Stimulated activated naive CD4-positive, alpha-beta T cell (primary cell): Measurements from ENCODE around the gene SLC35E4.
"Not testable (repeated sequence)": the region's sequence is repeated elsewhere in the genome, so short reads cannot be mapped to it uniquely, and the experiment has no call there.

Experiments used
- DNase-seq, 6 experiments: peaks; one replicate each; lab custom pipeline; 2025; lab: John Stamatoyannopoulos, UW

The SLC35E4 gene

DNA sequence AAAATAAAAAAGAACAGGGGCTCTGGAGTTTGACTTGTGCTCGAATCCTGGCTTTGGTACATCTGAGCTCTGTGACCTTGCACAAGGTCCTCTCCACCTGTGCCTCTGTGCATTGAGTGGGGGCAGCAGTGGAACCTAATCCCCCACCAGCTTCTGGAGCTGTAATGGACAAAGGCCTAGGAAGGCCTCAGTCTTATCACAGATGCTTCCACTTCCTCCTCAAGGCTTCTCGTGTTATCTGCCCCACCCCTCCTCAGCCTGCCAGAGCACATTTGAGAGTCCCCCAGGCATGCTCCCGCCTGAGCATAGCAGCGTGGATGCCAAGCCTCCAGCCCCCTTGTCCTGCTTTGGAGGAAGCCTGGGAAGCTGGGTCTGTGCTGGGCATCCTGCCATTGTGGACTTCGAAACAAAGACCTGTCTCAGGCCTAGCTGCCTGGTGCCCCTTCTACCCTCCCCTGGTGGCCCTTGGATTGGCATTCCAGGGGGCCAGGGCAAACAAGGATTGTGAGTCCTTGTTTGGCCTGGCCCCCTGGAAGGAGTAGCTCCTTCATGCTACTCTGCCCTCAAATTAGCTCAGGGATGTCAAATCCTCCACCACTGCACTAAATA is 15.0 kb downstream of the SLC35E4 start:
- no peak for DNase-seq

DNA sequence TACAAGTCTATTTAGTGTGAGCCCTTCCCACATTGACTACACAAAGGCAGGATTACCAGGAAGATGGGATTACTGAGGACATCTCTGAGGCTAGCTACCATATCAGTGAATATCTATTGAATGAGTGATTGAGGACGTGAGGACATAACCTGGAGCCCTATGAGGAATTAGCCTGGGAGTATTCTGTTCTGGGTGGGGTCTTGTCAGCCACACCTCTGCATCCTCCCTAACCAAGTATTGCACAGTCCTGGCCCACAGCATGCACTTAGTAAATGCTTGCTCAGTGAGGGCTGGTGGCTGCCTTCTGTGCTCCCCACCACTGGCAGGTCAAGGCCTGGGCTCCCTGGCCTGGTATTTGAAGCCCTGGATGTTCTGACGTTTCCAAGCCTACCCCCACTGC is 17.3 kb downstream of the SLC35E4 start:
- DNase-seq: no peak

DNA sequence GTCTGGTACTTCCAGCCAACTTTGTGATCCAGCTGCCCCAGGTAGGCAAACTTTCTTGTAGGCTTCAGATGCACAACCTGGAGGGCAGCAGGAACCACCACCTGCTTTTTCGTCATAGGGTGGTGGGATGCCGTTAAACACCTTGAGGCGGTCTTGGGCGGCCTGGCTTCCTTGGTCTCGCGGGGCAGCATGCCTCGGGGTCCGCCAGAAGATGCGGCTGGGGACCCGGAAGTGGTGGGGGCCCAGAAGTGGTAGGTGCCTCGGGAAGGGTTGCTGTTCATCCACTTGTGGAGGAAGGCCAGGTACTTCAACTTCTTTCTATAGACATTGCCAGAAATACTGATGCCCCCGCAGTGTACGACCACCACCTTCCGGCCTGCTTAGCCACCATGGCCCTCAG is 18.8 kb downstream of the SLC35E4 start:
- DNase-seq: no peak

DNA sequence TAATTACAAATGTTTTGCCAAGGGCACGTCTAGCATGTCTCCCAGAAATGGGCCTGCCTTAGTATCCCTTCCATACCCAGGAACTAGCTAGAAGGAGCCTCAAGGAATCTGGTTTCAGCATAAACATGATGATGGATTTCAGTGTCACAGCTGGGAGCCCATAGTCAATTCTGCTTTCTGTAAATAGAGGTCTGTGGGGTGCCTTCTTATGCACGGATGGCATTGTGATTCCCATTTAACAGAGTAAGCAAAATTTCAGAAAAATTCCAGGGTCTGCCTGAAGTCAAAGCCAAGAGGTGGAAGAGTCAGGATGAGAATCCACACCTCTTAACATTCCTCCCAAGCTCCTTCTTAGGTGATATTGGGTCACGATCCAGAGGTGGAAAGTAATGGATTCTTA is 20.0 kb downstream of the SLC35E4 start:
- no peak for DNase-seq

DNA sequence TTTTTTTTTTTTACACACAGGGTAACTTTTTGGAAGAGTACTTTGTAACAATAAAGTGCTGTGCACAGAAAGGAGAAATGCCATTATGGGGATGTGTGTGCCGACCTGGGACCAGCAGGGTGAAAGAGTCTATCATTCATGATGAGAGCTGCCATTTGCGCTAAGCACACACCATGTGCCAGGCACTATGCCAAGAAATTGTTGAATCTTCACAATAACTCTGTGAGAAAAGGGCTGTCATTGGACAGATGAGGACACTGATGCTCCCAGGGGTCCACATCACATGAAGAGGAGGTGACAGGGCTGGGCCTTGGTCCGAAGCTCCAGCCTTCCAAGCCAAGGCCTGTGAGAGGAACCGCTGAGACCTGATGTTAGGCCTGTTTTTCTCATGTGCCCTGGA is 26.5 kb downstream of the SLC35E4 start:
- DNase-seq: no peak

DNA sequence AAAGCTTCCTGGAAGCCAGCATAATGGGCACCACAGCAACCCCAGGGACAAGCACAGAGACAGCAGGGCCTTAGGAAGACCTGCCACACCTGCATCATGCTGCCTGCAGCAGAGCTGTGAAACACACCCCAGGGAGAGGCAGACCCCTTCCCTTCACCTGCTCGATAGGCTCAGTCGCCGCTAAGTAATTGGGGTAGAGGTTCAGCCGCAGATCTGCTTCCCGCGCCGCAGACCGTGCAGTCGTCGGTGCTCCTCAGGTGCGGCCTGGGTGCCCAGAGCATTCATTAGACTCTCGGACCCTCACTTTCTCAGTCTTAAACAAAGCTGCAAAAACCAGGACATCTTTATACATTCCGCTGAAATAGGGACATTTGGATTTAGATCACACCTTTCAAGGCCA is 29.2 kb downstream of the SLC35E4 start:
- DNase-seq: no peak

DNA sequence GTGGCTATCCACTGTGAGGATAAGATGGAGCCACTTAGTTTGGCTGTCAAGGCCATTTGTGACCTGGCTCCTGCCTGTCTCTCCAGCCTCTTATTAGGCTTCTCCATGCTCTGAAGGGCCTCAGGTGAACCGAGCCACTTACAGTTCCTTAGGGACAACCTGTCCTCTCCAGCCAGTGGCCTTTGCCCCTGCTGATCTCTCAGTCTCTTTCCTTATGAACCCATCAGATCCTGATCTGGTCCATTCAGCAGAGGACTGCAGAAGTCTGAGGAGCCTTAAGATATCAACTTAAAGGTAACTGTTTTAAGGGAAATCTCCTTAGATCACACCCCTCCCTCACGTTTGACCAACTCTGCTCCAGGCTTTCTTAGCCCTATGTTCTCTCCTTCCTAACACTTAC is 29.7 kb downstream of the SLC35E4 start:
- DNase-seq: no peak

DNA sequence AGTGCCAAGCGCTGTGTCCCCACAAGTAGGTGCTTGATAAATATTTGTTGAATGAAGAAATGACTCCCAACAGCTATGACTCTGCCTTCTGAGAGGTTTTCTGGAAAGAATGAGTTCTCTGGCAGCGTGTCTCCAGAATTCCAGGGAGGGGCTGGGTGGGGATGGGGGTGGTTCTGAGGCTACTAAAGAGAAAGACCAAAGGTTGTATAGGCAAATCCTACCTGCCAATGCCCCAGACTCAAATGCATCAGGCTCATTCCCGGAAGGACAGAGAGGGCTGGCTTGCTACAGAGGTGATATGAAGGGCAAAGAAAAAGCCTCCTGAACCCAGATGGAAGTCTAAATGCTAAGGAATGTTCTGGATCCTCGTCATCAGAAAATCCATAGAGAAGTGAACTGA is 30.2 kb downstream of the SLC35E4 start:
- DNase-seq: no peak

DNA sequence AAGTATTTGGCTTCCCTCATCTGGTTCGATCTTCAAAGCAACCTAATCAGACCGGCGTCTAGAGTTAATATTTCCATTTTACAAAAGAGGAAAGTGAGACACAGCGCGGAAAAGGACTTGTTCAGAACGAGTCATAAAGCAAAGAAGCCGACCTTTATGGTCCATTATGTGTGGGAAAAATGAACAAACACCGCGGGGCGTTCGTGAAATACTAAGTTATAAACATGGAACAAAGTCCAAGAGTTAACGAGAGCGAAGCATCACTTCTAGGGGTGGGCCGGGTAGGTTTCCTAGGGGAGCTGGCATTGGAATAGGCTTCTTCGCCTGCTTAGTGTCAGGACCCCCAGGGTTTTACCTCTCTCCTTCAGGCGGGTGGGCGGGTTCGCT is 31.5 kb downstream of the SLC35E4 start:
- peak in 1 of 6 experiments; percentile 46 for DNase-seq

DNA sequence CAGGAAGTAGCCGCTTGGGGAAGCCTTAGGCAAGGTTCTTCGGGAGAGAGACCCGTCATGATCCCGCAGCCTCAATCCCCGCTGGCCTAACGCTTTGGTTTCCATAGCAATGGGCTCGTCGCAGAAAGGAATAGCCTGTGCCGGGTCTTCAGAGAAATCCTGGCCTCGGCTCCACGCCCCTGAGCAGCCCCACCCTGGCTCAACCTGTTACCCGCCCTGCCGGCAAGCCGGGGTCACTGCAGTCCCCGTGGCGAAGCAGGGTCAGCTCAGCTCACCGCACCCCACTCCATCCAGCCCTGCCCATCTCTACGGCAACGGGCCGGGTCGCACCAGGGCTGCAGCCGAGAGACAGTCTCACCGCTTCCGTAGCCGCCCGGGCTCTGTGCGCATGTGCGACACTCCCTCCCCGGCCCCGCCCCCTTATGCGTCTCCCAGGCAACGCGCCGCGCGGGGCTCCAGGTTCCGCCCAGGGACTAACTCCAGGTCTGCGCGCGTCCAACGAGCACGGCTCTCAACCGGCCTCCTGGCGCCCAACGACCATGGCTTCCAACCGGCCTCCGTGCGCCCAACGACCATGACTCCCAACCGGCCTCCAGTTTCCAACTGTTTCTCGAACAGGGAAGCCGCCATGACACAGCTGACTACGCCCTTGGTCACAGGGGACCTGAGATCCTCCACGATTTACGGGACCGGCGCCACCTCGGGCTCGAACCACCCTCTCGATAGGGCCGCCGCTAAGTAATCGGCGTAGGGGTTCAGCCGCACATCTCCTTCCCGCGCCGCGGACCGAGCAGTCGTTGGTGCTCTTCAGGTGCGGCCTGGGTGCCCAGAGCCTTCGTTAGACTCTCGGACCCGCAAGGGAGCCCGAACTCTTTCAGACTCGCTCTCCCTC is 32.2 kb downstream of the SLC35E4 start, which contains the start of gene DUSP18:
TSS of gene DUSP18 (minus strand) at position 382 of the 892 bp plus-strand sequence. CDS start 3,872 bp downstream, outside the sequence.
- DNase-seq: peak; percentile 85 to 96 (median 91)

DNA sequence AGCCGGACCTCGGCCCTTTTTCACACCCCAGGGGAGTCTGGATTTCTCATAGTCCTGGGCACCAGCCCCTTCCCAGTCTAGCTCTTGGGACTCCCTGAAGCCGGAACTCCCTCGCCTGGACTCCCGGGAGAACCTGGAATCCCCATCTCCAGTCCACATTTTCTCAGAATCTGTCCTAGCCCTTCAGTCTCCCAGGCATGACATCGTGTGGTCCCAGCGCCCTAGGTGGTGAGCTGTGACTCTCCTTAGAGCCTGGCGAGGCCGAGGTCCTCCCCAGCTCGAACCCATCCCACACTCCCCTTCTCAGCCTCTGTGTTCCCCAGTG is 32.8 kb downstream of the SLC35E4 start:
- peak in 1 of 6 experiments; percentile 18 for DNase-seq

DNA sequence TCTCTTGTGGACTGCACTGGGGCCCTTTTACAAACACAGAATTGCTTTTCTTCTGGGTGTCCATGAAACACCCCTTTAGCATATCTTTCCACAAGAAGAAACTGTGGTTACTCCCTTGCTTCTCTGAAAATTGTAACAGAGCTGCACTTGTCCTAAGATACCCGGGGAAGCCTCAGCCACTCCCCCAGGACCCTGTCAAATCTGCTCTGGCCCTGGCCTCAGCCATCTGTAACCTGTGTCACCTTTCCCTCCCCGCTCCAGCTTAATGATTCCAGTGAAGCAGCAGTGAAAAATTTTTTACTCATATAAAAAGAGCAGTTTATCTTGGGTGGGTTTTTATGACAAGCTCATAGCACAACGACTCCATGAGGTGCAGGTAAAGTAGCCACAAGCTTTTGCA is 35.5 kb downstream of the SLC35E4 start:
- no peak for DNase-seq

DNA sequence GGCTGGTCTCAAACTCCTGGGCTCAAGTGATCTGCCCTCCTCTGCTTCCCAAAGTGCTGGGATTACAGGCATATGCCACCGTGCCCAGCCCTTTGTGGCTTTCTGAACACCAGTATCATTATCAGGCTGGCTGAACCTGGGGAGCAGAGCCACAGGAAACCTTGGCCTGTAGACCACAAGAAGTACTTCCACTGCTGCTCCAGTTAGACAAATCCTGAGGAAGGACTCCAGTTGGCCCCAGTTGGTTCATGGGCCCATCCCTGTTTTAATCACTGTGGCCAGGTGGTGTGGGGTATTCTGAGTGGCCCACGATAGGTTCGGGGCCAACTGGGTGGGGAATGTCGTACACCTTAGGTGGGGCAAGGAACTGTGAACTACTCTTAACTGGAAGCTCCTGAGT is 37.6 kb downstream of the SLC35E4 start:
- DNase-seq: no peak

DNA sequence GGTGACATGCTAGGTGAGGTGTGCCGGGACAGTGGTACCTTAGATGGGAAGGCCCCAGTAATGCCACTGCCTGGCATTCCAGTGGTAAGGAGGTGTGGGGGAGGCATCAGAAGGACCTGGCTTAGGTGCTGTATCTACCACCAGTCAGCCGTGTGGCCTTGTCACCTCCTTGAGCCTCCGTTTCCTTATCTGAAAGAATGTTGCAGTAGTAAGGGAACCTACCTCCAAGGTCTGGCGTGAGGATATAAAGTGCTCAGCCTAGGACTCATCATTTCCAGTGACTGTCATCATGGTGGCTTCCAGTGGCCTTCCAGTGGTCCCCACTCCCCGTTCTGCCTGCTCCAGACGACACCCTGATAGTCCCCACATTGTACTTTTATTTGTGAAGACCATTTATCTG is 38.9 kb downstream of the SLC35E4 start:
- no peak for DNase-seq

DNA sequence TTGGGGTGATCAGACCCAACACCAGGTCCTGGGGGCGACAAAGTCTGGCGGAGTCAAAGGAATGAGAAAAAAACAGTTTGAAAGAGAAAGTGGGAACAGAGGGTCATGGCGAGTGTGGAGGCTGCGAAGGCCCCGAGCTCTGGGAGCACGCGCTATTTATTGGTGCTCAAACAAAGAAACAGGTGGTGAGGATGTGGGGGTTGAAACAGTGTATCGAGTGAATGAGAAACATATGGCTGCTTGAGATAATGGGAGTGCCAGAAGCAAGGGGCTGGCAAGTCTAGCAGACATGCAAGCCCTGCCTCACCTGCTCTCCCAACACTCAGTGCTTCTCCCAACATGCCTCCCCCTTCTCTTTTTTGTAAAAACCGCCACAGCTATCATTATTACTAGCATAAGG is 39.9 kb downstream of the SLC35E4 start:
- no peak for DNase-seq

DNA sequence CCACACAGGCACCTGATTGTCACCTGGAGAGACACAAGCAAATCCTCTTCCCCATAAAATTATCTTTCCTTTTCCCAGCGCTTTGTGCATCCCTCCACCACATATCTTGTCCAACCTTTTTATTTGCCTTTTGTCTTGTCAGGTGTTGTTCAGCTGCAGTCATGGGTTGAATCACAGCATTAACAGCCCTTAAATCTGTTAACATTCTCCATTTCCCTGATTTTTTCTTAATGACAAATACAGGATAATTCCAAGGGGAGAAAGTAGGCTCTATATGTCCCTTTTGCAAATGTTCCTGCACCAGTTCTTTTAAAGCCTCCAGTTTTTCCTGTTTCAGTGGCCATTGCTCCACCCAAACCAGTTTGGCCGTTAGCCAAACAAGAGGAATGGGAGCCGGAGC is 41.0 kb downstream of the SLC35E4 start:
- not testable (repeated sequence) for DNase-seq

DNA sequence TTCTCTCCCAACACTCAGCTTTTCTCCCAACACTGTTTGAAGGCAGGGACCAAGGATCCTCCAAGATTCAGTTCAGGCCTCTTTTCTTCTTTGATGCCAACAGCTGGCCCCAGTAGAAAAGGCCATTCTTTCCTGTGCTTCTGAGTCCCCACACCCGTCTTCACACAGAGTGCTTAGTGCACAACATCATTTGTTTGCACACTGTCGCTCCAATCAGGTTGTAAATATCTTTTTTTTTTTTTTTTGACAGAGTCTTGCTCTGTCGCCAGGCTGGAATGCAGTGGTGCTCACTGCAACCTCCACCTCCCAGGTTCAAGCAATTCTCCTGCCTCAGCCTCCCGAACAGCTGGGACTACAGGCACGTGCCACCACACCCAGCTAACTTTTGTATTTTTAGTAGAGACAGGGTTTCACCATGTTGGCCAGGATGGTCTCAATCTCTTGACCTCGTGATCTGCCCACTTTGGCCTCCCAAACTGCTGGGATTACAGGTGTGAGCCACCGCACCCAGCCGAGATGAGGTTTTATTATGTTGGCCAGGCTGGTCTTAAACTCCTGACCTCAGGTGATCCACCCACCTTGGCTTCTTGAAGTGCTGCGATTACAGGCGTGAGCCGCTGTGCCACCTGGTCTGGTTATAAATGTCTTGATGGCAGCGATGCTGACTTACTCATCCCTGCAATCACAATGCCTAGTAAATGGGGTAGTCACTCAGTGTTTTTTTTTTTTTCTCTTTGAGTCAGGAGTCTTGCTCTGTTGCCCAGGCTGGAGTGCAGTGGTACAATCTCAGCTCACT is 44.5 kb downstream of the SLC35E4 start:
- not testable (repeated sequence) for DNase-seq

DNA sequence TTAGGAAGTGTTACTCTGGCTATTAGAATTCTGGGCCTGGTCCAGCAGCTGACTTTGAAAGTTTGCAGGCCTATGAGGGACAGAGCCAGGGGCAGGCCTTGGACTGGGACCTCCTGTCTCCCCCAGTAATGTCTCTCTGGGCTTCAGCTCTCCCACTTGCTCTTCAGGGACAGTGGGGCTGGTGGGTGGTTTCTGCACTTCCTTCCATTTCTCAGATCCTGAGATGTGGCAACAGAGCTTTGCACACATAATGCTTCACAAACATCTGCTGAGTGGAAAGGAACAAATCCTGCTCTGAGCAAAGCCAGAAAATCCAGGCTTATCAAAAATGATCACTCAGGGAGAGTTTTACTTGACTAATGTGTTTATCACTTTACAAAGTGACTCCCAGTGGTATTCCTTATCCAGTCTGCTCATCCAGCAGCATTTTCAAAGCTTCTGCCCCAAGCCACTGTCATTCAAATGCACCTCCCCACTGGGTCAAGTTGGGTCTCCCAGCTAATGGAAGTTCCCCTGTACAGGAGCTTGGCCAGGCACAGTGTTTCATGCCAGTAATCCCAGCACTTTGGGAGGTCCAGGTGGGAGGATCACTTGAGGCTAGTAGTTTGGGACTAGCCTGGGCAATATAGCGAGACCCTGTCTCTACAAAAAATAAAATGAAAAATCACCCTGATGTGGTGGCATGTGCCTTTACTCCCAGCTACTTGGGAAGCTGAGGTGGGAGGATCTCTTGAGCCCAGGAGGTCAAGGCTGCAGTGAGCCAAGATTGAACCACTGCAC is 45.6 kb downstream of the SLC35E4 start:
- no peak for DNase-seq

DNA sequence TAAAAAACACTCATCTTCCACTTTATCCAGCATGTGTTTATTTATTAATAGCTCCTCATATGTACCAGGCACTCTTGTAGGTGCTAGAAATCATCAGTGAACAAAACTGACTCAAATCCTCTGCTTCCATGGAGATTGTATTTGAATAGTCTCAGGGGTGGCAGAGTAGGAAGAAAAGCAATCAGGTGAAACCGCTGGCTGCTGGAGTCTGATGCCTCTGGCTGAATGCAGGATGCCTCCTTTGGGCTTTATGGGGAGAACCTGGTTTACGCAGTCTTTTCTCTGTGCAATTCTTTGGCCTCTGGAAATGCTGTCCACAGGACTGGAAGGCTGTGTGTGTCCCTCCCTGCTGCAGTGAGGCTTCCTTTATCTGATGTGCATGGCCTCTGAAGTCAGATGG is 46.2 kb downstream of the SLC35E4 start:
- no peak for DNase-seq

DNA sequence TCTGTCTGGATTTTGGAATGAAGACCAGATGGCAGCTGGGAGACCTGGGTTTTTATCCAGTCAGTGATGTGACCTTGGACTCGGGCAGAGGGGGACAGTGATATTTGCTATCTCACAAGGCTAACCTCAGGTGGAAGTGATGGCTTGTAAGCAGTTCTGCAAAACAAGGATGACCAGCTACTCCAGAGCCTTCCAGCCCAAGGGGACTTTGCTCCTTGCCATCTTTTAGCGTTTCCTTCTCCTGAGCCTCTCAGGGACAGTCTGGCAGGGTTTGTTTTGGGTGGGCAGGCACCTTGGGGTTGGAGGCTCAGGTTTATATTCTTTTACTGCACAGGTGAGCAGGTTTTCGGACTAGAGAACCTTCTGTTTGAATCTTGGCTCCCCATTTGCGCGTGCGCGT is 49.6 kb downstream of the SLC35E4 start:
- DNase-seq: no peak

DNA sequence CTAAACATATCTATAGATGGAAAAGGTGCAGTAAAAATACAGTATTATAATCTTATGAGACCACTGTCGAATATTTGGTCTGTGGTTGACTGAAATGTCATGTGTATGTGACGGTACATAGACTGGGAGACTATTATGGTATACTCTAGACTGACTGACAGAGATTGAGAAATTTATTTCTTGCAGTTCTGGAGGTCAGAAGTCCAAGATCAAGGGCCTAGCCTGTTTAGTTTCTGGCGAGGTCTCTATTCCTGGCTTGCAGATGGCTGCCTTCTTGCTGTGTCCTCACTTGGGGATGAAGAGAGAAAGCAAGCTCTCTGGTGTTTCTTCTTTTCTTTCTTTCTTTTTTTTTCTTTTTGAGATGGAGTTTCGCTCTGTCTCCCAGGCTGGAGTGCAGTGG is 51.8 kb downstream of the SLC35E4 start:
- DNase-seq: no peak

DNA sequence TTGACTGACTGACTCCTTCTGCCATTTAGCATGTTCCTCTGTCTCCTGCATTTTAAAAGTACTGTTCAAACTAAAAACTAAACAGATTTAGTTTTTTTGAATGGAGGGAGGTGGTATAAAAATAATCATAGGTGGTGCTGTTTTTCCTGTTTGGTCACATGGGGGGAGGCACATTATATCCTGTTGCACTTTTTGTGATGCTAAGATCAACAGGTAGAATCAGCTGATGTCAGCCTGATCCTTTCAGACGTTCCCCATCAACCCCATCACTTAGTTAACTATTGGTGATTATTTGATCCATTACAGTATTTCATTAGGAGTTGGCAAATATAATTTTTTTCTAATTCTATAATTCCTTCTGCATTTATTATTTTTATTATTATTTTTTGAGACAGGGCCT is 54.0 kb downstream of the SLC35E4 start:
- no peak for DNase-seq
